ENCODE measurements around the gene CCDC201. TPM values are rescaled to one million over a fixed set of nuclear protein-coding genes. Genes with fewer than 3 reads are reported as not detected.

The CCDC201 gene
- total RNA-seq, 1 donor from 2014 or later: not detected

GRCh38 chr7:45890125-45890901 lies 17.4 kb upstream of the CCDC201 start:
- H3K4me3 ChIP-seq (ENCODE audit: insufficient read depth, low read depth, low read length): no peak overlapping the region
- H3K27ac Mint-ChIP-seq (ENCODE audit: unreplicated experiment): no peak overlapping the region
- H2AFZ ChIP-seq (ENCODE audit: low read depth, low read length): no peak overlapping the region
- peaks cover 11% of the 10 kb centered on the region for H3K4me1 ChIP-seq (ENCODE audit: insufficient read depth, low read length)
- TF ChIP-seq EZH2 (IDR thresholded peaks at IDR 0.05; ENCODE audit: insufficient read depth, low read length) (no peak), CTCF (IDR thresholded peaks at IDR 0.05; ENCODE audit: insufficient read depth, low read depth, low read length) (no peak)
- FAIRE-seq (no peak), DNase-seq (ENCODE audit: low read depth) (no peak)
- no peak overlapping the region for H3K27ac ChIP-seq (ENCODE audit: low read depth, low read length)
- H3K27me3 Mint-ChIP-seq (ENCODE audit: low read depth, unreplicated experiment): peaks cover 75% of the 10 kb centered on the region
- H3K36me3 ChIP-seq (ENCODE audit: insufficient read depth, low read length): no peaks in the 10 kb centered on the region
- H3K9ac ChIP-seq (ENCODE audit: low read length): no peak overlapping the region
- H3K9me3 ChIP-seq (ENCODE audit: insufficient read depth, low read depth, low read length): no peaks in the 10 kb centered on the region
- H3K4me2 ChIP-seq (ENCODE audit: low read length): no peak overlapping the region
- H3K9me3 Mint-ChIP-seq (ENCODE audit: unreplicated experiment): no peaks in the 10 kb centered on the region
- H3K36me3 Mint-ChIP-seq (ENCODE audit: low read depth, unreplicated experiment): no peaks in the 10 kb centered on the region
- peaks cover 3% of the 10 kb centered on the region for H3K4me1 Mint-ChIP-seq (ENCODE audit: low read depth, unreplicated experiment)
- H3K27me3 ChIP-seq (ENCODE audit: insufficient read depth, low read length): peaks cover 2% of the 10 kb centered on the region
- H3K4me3 Mint-ChIP-seq (ENCODE audit: unreplicated experiment): no peak overlapping the region
- H4K20me1 ChIP-seq (ENCODE audit: insufficient read depth, low read length): no peaks in the 10 kb centered on the region
- no peaks in the 10 kb centered on the region for H3K79me2 ChIP-seq (ENCODE audit: insufficient read depth, low read length)

GRCh38 chr7:45889367-45890067 lies 16.6 kb upstream of the CCDC201 start:
- Histone ChIP-seq H3K4me3 (ENCODE audit: insufficient read depth, low read depth, low read length) (no peak overlapping the region), H3K4me2 (ENCODE audit: low read length) (peak overlapping the region; percentile 91), H3K9me3 (ENCODE audit: insufficient read depth, low read depth, low read length) (no peaks in the 10 kb centered on the region), H3K9ac (ENCODE audit: low read length) (no peak overlapping the region), H3K27me3 (ENCODE audit: insufficient read depth, low read length) (peaks cover 2% of the 10 kb centered on the region), H3K4me1 (ENCODE audit: insufficient read depth, low read length) (peaks cover 14% of the 10 kb centered on the region), H4K20me1 (ENCODE audit: insufficient read depth, low read length) (no peaks in the 10 kb centered on the region), H3K27ac (ENCODE audit: low read depth, low read length) (no peak overlapping the region), H2AFZ (ENCODE audit: low read depth, low read length) (no peak overlapping the region), H3K36me3 (ENCODE audit: insufficient read depth, low read length) (no peaks in the 10 kb centered on the region), H3K79me2 (ENCODE audit: insufficient read depth, low read length) (no peaks in the 10 kb centered on the region)
- H3K36me3 Mint-ChIP-seq (ENCODE audit: low read depth, unreplicated experiment): no peaks in the 10 kb centered on the region
- DNase-seq (ENCODE audit: low read depth): no peak
- no peak for FAIRE-seq
- no peaks in the 10 kb centered on the region for H3K9me3 Mint-ChIP-seq (ENCODE audit: unreplicated experiment)
- H3K4me1 Mint-ChIP-seq (ENCODE audit: low read depth, unreplicated experiment): peaks cover 3% of the 10 kb centered on the region
- H3K27me3 Mint-ChIP-seq (ENCODE audit: low read depth, unreplicated experiment): peaks cover 73% of the 10 kb centered on the region
- H3K27ac Mint-ChIP-seq (ENCODE audit: unreplicated experiment): no peak overlapping the region
- H3K4me3 Mint-ChIP-seq (ENCODE audit: unreplicated experiment): no peak overlapping the region
- TF ChIP-seq CTCF (IDR thresholded peaks at IDR 0.05; ENCODE audit: insufficient read depth, low read depth, low read length): no peak
- TF ChIP-seq EZH2 (IDR thresholded peaks at IDR 0.05; ENCODE audit: insufficient read depth, low read length): no peak

Measured in astrocyte (in vitro differentiated cells and primary cell).